22Rv1 (cell line): Measurements from ENCODE around the gene KCNIP4.

ENCODE experiments used
- H3K27ac ChIP-seq: fragments of 450-650 bp; 2 replicates; pipeline ENCODE4 v1.5.1; 2017
- CTCF ChIP-seq: fragments of 450-650 bp; IDR thresholded peaks from 2 replicates; pipeline ENCODE4 v1.5.1; 2017; ENCODE audit warnings: mild to moderate bottlenecking
- ZFX ChIP-seq: fragments of 450-650 bp; IDR thresholded peaks from 2 replicates; pipeline ENCODE4 v1.6.1; 2017; ENCODE audit warnings: antibody characterized with exemption, borderline replicate concordance

The KCNIP4 gene

GRCh38 chr4:21769404-21770147 lies 179.0 kb downstream of the KCNIP4 start:
- TF ChIP-seq ZFX (no peak), CTCF (no peak)
- no peak overlapping the region for H3K27ac ChIP-seq

- TF ChIP-seq CTCF (peak; percentile 85), ZFX (no peak)
- no peak overlapping the region for H3K27ac ChIP-seq
These were observed 179.9 kb downstream of the KCNIP4 start for GRCh38 chr4:21768349-21769310.

GRCh38 chr4:21765810-21766407 lies 182.7 kb downstream of the KCNIP4 start:
- no peak overlapping the region for H3K27ac ChIP-seq
- TF ChIP-seq CTCF (peak; percentile 91), ZFX (no peak)

- TF ChIP-seq ZFX (no peak), CTCF (no peak)
These were observed 184.7 kb downstream of the KCNIP4 start for GRCh38 chr4:21763855-21764254.

GRCh38 chr4:21757248-21757647 lies 191.3 kb downstream of the KCNIP4 start:
- H3K27ac ChIP-seq, result no peak overlapping the region
- TF ChIP-seq CTCF, result no peak
- no peak for TF ChIP-seq ZFX

More at GRCh38 chr4:21763855-21764254, 184.7 kb downstream of the KCNIP4 start:
- H3K27ac ChIP-seq, result no peak overlapping the region

GRCh38 chr4:21753084-21753760 lies 195.3 kb downstream of the KCNIP4 start:
- TF ChIP-seq CTCF (no peak), ZFX (no peak)
- H3K27ac ChIP-seq, result no peak overlapping the region
